ENCODE measurements around the gene PTPRU. TPM values are rescaled to one million over a fixed set of nuclear protein-coding genes. Genes with fewer than 3 reads are reported as not detected.

The PTPRU gene
- total and polyA plus RNA-seq, 2 of the 8 experiments (the other 6 are each of a cell fraction or from before 2014, with no cell fraction given) = 33.8 to 41.8 TPM

DNA sequence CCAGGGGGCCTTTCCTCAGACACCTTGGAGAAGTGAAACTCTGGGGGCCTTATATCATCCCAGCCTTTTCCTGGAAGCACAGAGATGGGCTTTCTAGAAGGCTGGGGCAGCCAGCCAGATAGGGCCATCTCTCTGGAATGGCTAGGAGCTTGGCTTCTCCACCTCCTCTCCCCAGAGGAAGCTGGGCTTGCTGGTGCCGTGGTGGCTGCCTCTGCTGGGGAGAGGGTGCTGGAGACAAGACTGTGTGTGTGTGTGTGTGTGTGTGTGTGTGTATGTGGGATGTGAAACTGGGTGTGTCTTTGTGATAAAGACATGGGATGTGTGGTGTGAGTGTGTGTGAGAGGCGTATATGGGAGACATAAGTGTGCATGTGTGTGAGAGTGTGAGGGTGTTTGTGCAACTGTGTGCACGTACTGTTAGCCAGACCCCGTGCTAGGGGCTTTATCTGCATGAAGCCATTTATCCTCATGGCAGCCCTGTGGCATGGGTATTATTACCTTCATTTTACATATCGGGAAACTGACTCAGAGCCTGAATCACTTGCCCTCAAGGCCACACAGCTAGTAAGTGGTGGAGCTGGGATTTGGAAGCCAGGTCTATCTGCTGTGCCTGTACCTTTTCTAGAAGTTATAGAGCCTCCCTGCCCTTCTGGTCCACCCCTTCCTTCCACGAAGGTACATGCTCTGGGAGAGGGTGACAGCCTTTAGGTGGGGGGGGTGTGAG, 44.2 kb downstream of the PTPRU start:
- Histone ChIP-seq H2BK12ac (ENCODE audit: low read depth, low read length) (no peak overlapping the region), H3K14ac (ENCODE audit: insufficient read length) (no peak overlapping the region), H3K56ac (replicated peaks; ENCODE audit: insufficient read length, low read depth, low read length) (no peak overlapping the region), H3K9ac (replicated peaks in 1 of 4; ENCODE audit: extremely low read depth in 1 of 4, low read depth in 3 of 4, low read length in 3 of 4) (no peak overlapping the region), H3K79me1 (ENCODE audit: low read depth, low read length) (peaks cover 4% of the 10 kb centered on the region; the same call in 1 of the 2 replicates), H2AK5ac (ENCODE audit: low read depth, low read length) (no peak overlapping the region), H4K8ac (ENCODE audit: extremely low read depth, insufficient read depth, low read length) (no peak overlapping the region), H3K79me2 (ENCODE audit: control insufficient read depth in 1 of 2, insufficient read depth in 2 of 2, low read length in 2 of 2) (no peaks in the 10 kb centered on the region), H3K4me2 (ENCODE audit: insufficient read depth in 1 of 2, low read depth in 2 of 2, low read length in 2 of 2) (no peak overlapping the region), H3K27me3 (replicated peaks in 1 of 4; ENCODE audit: control insufficient read depth in 3 of 4, extremely low read depth in 1 of 4, insufficient read depth in 3 of 4, low read length in 3 of 4) (no peaks in the 10 kb centered on the region), H3K23me2 (ENCODE audit: low read depth, low read length) (peaks cover 4% of the 10 kb centered on the region), H4K91ac (replicated peaks; ENCODE audit: insufficient read length, low read length) (no peak overlapping the region), H2BK20ac (ENCODE audit: low read length) (no peak overlapping the region), H3K4ac (replicated peaks; ENCODE audit: insufficient read length, low read depth, low read length) (no peak overlapping the region), H3K23ac (ENCODE audit: insufficient read length) (no peak overlapping the region), H3K9me3 (ENCODE audit: insufficient read depth in 2 of 2, low read depth in 1 of 2, low read length in 1 of 2) (no peaks in the 10 kb centered on the region), H2BK5ac (ENCODE audit: low read depth, low read length) (no peak overlapping the region; the same call in 1 of the 2 replicates), H4K20me1 (replicated peaks in 1 of 2; ENCODE audit: control insufficient read depth in 1 of 2, insufficient read depth in 2 of 2, low read length in 2 of 2) (no peaks in the 10 kb centered on the region), H3K4me1 (replicated peaks in 1 of 4; ENCODE audit: control insufficient read depth in 3 of 4, insufficient read depth in 4 of 4, low read length in 3 of 4) (peaks cover 0 to 16% (median 12%) of the 10 kb centered on the region in 4 experiments; a peak in 6 of 7 replicates), H3K4me3 (ENCODE audit: extremely low read depth in 1 of 4, insufficient read depth in 2 of 4, low read depth in 3 of 4, low read length in 4 of 4) (no peak overlapping the region), H2BK120ac (replicated peaks; ENCODE audit: low read depth, low read length) (no peak overlapping the region), H3K27ac (ENCODE audit: low read depth, low read length) (no peak overlapping the region), H2BK15ac (ENCODE audit: low read length) (no peak overlapping the region), H3K18ac (ENCODE audit: extremely low read depth, low read length) (no peak overlapping the region), H4K5ac (ENCODE audit: insufficient read length, low read depth, low read length) (no peak overlapping the region), H3K36me3 (ENCODE audit: control insufficient read depth in 2 of 4, insufficient read depth in 4 of 4, low read length in 3 of 4) (peaks cover 0 to 4% (median 0%) of the 10 kb centered on the region in 4 experiments; a peak in 1 of 8 replicates), H2AFZ (ENCODE audit: low read length) (no peak overlapping the region)
- CTCF ChIA-PET (ENCODE audit: partially characterized antibody) = no interaction called here
- DNase-seq (ENCODE audit: low read depth in 1 of 2, low spot score in 2 of 2) (no peak), FAIRE-seq (no peak)
- WGBS, 2 experiments (ENCODE audit: extremely low coverage in 1 of 2, insufficient coverage in 1 of 2, insufficient read length in 1 of 2, insufficient replicate concordance in 2 of 2, low coverage in 1 of 2, low lambda C conversion rate in 2 of 2, missing lambda C conversion rate in 1 of 2) = 90 to 100% methylated on average over 1 to 6 of the region's 6 CpGs
- POLR2A ChIA-PET (ENCODE audit: partially characterized antibody) = interaction anchor here (1.3 kb wide), 1 partner anchor 23 kb away, joined by 4 read pairs; no protein-coding TSS in a partner anchor
- TF ChIP-seq NRF1 (IDR thresholded peaks at IDR 0.05; ENCODE audit: low read depth, low read length) (no peak), TBP (IDR thresholded peaks at IDR 0.05; ENCODE audit: low read depth, low read length) (no peak), SP2 (IDR thresholded peaks at IDR 0.05; ENCODE audit: low read length) (no peak), POLR2AphosphoS5 (IDR thresholded peaks at IDR 0.05; ENCODE audit: low read depth, low read length) (no peak), BACH1 (IDR thresholded peaks at IDR 0.05; ENCODE audit: low read length) (no peak), TEAD4 (IDR thresholded peaks at IDR 0.05; ENCODE audit: low read depth, low read length) (no peak), SUZ12 (IDR thresholded peaks at IDR 0.05; ENCODE audit: low read length) (no peak), EGR1 (IDR thresholded peaks at IDR 0.05; ENCODE audit: borderline replicate concordance, low read depth, low read length) (no peak), EP300 (IDR thresholded peaks at IDR 0.05; ENCODE audit: borderline replicate concordance in 1 of 2, low read depth in 2 of 2, low read length in 2 of 2) (no peak), CHD1 (IDR thresholded peaks at IDR 0.05; ENCODE audit: low read depth, low read length) (no peak), TAF1 (IDR thresholded peaks at IDR 0.05; ENCODE audit: low read depth, low read length) (no peak), BRCA1 (IDR thresholded peaks at IDR 0.05; ENCODE audit: low read depth, low read length) (no peak), CBX5 (IDR thresholded peaks at IDR 0.05; ENCODE audit: low read depth, low read length) (no peak)

All from H1 (cell line).